Osteoblast (primary cell): ENCODE measurements around the gene IL15RA. TPM values are rescaled to one million over a fixed set of nuclear protein-coding genes. Genes with fewer than 3 reads are reported as not detected.
"Not testable (repeated sequence)": the region's sequence is repeated elsewhere in the genome, so short reads cannot be mapped to it uniquely, and the experiment has no call there.

Experiments
- DNase-seq: peaks from one replicate; pipeline ENCODE4 v3.0.0; 2011; ENCODE audit warnings: low spot score, mixed read lengths; ENCODE audit not compliant: insufficient read length; ENCODE audit errors: missing footprints
- H2AFZ ChIP-seq: 2 replicates; pipeline ENCODE4 v1.6.0; 2011; ENCODE audit warnings: mild to moderate bottlenecking, low read length
- H3K27ac ChIP-seq: 2 replicates; pipeline ENCODE4 v1.5.1; 2011; ENCODE audit warnings: mild to moderate bottlenecking, low read depth, low read length, moderate library complexity
- H3K27me3 ChIP-seq: 2 replicates; pipeline ENCODE4 v1.6.0; 2012; ENCODE audit warnings: mild to moderate bottlenecking, control low read depth, inconsistent platforms, low read length, moderate library complexity; ENCODE audit not compliant: insufficient read depth
- H3K36me3 ChIP-seq: 2 replicates; pipeline ENCODE4 v1.5.1; 2011; ENCODE audit warnings: mild to moderate bottlenecking, low read length, control low read depth, moderate library complexity; ENCODE audit not compliant: insufficient read depth
- H3K4me1 ChIP-seq: 2 replicates; pipeline ENCODE4 v1.5.1; 2011; ENCODE audit warnings: mild to moderate bottlenecking, low read length, control low read depth, moderate library complexity; ENCODE audit not compliant: insufficient read depth
- H3K4me2 ChIP-seq: 2 replicates; pipeline ENCODE4 v1.6.0; 2011; ENCODE audit warnings: mild to moderate bottlenecking, low read length; ENCODE audit not compliant: insufficient read depth
- H3K4me3 ChIP-seq: fragments of 200-600 bp; sonication (generic); 3 replicates; pipeline ENCODE4 v1.5.1; 2012; ENCODE audit warnings: mild to moderate bottlenecking, low read length, inconsistent platforms; ENCODE audit not compliant: insufficient read depth
- H3K79me2 ChIP-seq: 2 replicates; pipeline ENCODE4 v1.6.0; 2012; ENCODE audit warnings: mild to moderate bottlenecking, low read length, control low read depth, inconsistent platforms; ENCODE audit not compliant: insufficient read depth
- H3K9me3 ChIP-seq: 2 replicates; pipeline ENCODE4 v1.5.1; 2011; ENCODE audit warnings: low read depth, low read length, control low read depth
- H4K20me1 ChIP-seq: 2 replicates; pipeline ENCODE4 v1.6.0; 2012; ENCODE audit warnings: mild to moderate bottlenecking, low read length, control low read depth; ENCODE audit not compliant: insufficient read depth
- total RNA-seq: library from RNA; depleted of rRNA; stranded (reverse); fragments of >200 nt; gene quantifications from 2 replicates; pipeline ENCODE4 v1.2.3, GENCODE V29; 2012
- TF ChIP-seq, protein P1 (sequence below): IDR thresholded peaks from 2 replicates; pipeline ENCODE4 v1.5.1; 2011; ENCODE audit warnings: mild to moderate bottlenecking, low read depth, low read length, moderate library complexity; ENCODE audit errors: extremely low read depth

Gene IL15RA
- total RNA-seq, 1 donor = 1.1 TPM

DNA sequence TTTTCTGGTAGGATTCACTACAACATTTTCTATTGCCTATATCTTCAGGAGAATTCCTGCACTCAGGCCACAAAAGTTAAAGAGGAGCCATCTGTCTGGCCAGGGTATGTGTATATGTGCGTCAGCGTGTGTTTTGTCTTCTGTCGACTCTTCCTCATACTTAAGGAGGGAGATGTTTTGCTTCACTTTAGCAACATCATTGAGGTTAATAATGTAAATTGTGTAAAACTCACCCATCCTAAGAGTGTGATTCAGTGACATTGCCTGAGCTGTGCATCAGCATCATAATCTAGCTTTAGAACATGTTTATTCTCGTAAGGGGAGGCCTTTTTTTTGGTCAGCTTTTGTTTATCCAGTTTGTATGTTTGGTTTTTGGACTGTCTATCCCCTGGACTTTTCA is 63.6 kb downstream of the IL15RA start:
- H3K4me2 ChIP-seq = no peak overlapping the region
- peaks cover 10% of the 10 kb centered on the region for H4K20me1 ChIP-seq
- no peak for DNase-seq
- H3K4me1 ChIP-seq = no peaks in the 10 kb centered on the region
- H3K79me2 ChIP-seq = no peaks in the 10 kb centered on the region
- no peak overlapping the region for H3K27ac ChIP-seq
- H2AFZ ChIP-seq = no peak overlapping the region
- H3K36me3 ChIP-seq = peaks cover 90% of the 10 kb centered on the region
- H3K4me3 ChIP-seq = no peak overlapping the region
- no peaks in the 10 kb centered on the region for H3K9me3 ChIP-seq
- TF ChIP-seq, protein P1, sequence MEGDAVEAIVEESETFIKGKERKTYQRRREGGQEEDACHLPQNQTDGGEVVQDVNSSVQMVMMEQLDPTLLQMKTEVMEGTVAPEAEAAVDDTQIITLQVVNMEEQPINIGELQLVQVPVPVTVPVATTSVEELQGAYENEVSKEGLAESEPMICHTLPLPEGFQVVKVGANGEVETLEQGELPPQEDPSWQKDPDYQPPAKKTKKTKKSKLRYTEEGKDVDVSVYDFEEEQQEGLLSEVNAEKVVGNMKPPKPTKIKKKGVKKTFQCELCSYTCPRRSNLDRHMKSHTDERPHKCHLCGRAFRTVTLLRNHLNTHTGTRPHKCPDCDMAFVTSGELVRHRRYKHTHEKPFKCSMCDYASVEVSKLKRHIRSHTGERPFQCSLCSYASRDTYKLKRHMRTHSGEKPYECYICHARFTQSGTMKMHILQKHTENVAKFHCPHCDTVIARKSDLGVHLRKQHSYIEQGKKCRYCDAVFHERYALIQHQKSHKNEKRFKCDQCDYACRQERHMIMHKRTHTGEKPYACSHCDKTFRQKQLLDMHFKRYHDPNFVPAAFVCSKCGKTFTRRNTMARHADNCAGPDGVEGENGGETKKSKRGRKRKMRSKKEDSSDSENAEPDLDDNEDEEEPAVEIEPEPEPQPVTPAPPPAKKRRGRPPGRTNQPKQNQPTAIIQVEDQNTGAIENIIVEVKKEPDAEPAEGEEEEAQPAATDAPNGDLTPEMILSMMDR = no peak
- H3K27me3 ChIP-seq = no peaks in the 10 kb centered on the region

DNA sequence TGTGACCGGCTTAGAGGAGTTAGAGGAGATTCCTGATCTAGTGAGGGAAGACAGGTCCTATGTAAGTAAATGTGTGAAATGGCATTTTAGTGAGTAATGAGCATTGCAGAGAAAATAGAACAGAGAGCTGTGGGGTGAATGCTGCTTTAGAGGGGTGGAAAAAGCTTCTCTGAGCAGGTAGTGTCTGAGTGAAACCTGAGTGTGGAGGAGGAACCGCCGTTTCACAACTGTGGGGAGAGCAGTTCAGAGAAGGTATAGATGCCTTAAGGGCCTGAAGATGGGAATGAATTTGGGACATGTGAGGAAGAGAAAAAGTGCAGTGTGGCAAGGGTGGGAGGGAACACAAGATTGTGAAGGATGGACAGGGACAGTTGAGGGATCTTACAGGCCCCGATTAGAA is 65.7 kb downstream of the IL15RA start:
- H3K4me3 ChIP-seq = no peak overlapping the region
- H3K9me3 ChIP-seq = no peaks in the 10 kb centered on the region
- TF ChIP-seq, protein P1 = no peak
- H3K27me3 ChIP-seq = no peaks in the 10 kb centered on the region
- H3K27ac ChIP-seq = no peak overlapping the region
- peaks cover 10% of the 10 kb centered on the region for H3K79me2 ChIP-seq
- H3K36me3 ChIP-seq = peaks cover 76% of the 10 kb centered on the region
- no peak overlapping the region for H2AFZ ChIP-seq
- H4K20me1 ChIP-seq = peaks cover 11% of the 10 kb centered on the region
- H3K4me1 ChIP-seq = no peaks in the 10 kb centered on the region
- DNase-seq = no peak
- no peak overlapping the region for H3K4me2 ChIP-seq

DNA sequence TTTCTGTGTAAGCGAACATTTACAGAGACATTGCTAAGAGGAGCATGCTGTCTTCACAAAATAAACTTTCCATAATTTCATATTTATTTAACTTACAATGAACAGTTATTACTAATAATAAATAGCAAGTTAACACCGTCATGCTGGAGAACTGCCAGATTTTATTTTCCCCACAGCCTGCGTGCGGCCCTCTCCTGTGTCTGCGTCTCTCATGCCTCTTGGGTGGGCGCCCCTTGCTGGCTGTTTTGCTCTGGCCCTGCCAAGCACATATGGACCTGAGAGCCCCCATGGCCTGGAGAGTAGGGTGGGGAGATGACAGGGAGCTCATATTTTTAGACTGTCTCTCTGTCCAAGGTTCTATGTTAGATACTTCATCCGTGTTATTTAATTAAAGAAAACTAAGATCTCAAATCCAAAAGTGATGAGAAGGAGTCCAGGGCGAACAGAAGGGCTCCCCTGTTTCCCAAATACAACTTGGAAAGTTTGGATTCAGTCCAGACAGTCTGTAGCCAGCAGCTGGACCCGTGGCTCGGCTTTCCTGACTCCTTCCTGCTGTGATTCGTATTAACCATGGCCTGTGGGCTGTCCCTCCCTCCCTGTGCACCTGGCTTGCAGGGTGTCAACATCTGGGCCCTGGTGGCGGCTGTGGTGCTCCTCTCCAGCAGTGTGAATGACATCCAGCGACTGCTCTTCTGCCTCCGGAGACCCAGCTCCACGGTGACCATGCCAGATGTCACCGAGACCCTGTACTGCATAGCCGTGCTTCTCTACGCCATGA is 66.8 kb downstream of the IL15RA start:
- Histone ChIP-seq H3K4me2 (no peak overlapping the region), H3K9me3 (no peaks in the 10 kb centered on the region), H2AFZ (no peak overlapping the region), H3K79me2 (peaks cover 21% of the 10 kb centered on the region), H3K27ac (no peak overlapping the region), H4K20me1 (peaks cover 17% of the 10 kb centered on the region), H3K27me3 (no peaks in the 10 kb centered on the region), H3K36me3 (peaks cover 73% of the 10 kb centered on the region), H3K4me1 (no peaks in the 10 kb centered on the region), H3K4me3 (no peak overlapping the region)
- TF ChIP-seq, protein P1 = no peak
- no peak for DNase-seq

DNA sequence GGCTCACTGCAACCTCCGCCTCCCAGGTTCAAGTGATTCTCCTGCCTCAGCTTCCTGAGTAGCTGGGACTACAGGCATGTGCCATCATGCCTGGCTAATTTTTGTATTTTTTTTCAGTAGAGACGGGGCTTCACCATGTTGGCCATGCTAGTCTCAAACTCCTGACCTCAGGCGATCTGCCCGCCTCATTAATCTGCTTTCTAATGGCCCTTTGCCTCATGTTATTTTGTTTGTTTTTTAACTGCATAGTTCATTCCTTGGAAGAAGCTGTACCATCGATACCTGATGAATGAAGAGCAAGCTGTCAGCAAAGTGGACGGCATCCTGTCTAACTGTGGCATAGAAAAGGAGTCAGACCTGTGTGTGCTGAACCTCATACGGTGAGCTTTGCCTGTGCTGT is 68.7 kb downstream of the IL15RA start:
- not testable (repeated sequence) for DNase-seq, H3K4me2 ChIP-seq, H2AFZ ChIP-seq, H3K9me3 ChIP-seq, H3K4me3 ChIP-seq, H3K4me1 ChIP-seq, H3K27ac ChIP-seq, H3K27me3 ChIP-seq
- H3K79me2 ChIP-seq = peaks cover 30% of the 10 kb centered on the region
- peaks cover 17% of the 10 kb centered on the region for H4K20me1 ChIP-seq
- H3K36me3 ChIP-seq = peaks cover 56% of the 10 kb centered on the region
